DMS53 (cell line): Measurements from ENCODE around the gene DKKL1.
A peak's percentile ranks its signal among the peaks of the same experiment; 100 is the strongest.

Source experiments
- DNase-seq: peaks from one replicate; lab custom pipeline; 2025; lab: John Stamatoyannopoulos, UW

DKKL1 gene

DNA sequence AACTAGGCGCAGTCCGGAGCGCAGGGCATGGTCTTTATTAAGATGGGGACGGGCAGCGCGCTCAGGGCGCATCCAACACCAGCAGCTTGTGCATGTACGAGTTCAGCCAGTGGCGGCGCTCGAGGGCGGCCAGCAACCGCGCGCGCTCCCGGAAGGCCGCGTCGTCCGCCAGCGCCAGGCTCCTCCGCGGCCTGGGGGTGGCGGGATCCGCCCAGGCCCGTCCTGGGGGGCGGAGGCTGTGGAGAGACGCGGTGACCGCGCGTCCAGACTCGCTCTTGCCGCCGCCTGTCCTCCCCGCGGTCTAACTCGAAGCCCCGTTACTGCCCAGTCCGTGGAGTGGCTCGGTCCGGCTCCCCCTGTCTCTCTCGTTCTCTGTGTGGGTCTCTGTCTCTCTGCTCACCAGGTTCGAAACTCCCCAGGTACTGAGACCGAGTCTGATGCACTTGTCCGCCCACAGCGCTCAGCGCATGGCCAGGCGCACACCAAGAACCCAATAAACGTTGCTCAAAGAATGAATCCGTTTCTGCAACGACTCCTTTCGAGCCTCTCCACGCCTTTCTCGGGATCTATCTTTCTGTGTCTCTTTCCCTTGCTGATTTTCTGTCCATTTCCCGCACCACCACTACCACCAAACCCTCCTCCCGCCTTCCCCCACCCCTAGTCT, 58.9 kb downstream of the DKKL1 start:
- peak; percentile 30 for DNase-seq

DNA sequence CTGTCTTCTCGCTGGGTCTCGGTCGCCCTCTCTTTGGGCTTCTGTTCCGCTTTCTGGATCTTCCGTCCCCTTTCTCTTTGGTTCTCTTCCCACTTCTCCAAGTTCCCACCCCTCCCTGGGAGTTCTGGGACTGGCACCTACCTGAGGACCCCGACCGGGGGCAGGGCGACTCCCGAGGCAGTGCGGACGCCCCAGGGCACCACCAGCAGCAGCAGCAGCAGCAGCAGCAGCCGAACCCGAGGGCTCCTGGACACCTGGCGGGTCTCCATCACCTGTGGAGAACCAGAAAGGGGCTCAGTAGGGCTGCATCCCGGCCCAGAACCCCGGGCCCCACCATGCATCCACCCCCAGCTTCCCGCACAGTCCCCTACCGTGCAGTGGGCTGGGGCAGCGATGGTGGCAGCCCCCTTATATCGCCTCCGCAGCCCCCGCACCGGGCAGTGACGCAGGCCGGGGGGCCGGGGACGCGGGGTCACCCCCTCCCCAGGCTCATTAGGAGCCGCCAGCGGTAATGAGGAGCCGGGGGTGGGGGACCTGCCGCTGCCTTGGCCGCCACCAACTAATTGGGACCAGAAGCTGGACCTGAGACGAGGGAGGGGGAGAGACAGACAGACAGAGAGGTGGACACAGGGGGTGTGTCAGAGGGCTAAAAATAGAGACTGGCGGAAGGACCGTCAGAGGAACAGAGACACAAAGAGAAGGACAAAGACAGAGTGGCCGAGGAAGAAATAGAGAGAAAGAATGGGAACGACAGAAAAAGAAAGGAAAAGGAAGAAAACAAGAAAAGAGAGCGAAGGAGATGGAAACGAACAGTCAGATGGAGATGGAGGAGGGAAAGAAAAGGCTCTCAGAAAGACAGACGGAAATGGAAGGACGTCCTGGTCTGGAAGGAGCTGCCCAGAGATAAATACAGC, 59.7 kb downstream of the DKKL1 start, which contains the start of gene PTH2:
TSS of gene PTH2 (minus strand) at position 371 of the 914 bp plus-strand sequence. CDS start at position 269, 102 bp downstream.
- DNase-seq: no peak

DNA sequence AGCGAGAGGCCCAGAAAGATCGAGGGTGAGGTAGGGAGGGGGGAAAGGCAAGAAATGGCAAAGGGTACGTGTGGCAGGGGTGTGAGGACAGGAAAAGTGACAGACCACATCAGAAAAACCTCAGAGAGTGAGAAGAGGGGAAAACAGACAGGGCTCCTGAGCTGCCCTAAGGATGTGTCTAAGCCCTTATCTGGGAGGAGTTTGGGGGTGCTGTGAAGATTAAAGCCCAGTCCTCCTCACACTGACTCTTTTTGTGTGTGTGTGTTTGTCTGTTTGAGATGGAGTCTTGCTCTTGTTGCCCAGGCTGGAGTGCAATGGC, 60.3 kb downstream of the DKKL1 start:
- no peak for DNase-seq
